GM19099 (cell line): ENCODE data around the gene C1RL.
A peak's percentile ranks its signal among the peaks of the same experiment; 100 is the strongest.

Experiments used
- POLR2A ChIP-seq: IDR thresholded peaks from 3 replicates; pipeline ENCODE4 v1.6.1; 2011; ENCODE audit warnings: low read depth; ENCODE audit not compliant: insufficient read length; ENCODE audit errors: extremely low read depth

The C1RL gene

DNA sequence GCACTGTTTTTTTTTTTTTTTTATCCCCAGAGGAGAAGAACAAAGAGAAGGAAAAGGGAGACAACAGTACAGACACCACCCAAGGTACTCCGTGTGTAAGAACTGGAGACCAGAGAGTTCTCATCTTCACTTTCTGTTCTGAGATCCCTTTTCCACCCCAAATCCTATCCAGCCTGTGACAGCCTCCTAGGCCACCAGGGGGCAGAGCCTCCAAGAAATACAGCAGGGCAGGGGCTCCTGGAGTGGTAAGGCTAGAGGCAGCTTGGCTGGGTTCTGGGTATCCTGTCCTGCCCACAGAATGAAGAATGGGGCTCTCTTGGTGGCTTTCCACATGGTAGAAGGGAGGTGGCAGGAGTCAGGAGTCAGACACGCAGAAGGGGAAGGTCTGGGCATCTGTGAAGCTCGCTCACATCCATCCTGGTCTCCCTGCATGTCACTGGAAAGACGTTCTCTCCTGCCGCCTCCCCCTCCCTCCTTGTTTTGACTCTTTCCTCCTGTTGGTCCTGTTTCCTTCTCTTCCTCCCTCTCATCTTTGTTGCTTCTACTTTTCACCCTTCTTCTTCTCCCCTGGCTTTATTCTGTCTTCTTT, 33.1 kb upstream of the C1RL start:
- TF ChIP-seq POLR2A = no peak

DNA sequence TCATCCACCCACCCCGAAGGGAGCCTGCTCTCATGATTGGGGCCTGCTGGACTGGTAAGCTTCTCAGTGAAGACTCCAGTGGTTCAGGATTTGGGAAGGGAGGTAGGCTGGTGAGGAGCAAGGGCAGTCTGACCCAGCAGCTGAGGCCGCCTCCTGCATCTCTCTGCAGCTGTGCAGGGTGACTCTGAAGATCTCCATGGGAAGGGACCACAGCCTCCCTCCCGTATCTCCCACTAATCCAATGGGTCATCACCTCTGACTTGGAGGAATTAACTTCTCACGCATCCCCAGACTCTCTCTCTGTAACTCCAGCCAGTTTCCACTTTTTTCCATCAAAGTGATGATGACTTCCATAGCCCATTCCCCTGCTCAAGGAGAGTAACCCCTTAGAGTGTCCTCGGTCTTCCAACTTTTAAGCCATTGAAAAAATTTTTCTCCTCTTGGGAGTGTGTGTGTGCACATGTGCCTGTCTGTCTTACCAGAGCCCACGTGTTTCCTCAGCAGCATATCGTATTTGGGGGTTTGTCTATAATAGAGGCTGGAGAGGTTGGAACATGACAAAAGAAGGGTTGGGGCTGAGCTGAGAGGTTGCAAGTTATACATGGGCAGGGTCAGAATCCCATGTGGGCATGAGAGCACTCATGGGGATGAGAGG, 32.5 kb upstream of the C1RL start:
- TF ChIP-seq POLR2A = no peak

DNA sequence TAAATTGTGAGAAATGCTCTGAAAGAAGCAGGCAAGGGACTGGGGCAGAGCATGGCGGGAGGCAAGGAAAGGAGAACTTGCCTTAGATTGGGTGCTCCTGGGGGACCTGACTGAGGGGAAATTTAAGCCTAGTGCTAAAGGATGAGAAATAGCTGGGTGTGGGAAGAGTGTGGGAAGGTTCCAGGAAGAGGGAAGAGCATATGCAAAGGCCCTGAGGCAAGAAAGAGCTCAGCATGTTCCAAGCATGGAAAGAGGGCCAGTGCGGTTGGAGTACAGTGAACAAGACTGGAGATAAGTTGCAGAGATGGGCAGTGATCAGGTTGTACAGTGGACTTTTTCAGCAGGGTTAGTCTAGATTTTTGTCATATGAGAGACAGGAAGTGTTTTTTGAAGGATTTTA, 30.2 kb upstream of the C1RL start:
- TF ChIP-seq POLR2A = no peak

DNA sequence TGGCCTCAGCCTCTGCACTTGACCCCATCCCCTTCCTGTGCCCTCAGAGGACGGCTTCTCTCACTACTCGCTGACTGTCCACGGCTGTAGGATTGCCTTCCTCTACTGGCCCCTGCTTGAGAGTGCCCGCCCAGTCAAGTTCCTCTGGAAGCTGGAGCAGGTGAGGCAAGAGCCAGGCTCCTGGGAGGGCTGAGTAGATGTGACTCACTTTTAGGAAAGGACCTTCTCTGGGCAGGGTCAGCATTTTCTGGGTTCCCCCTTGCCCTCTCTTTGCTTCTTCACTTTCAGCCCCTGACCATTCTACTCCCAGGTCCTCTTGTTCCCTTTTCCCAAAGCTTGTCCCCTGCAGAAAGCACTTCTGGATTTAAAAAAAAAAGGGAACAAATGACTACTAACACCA, 28.9 kb upstream of the C1RL start:
- TF ChIP-seq POLR2A = no peak

DNA sequence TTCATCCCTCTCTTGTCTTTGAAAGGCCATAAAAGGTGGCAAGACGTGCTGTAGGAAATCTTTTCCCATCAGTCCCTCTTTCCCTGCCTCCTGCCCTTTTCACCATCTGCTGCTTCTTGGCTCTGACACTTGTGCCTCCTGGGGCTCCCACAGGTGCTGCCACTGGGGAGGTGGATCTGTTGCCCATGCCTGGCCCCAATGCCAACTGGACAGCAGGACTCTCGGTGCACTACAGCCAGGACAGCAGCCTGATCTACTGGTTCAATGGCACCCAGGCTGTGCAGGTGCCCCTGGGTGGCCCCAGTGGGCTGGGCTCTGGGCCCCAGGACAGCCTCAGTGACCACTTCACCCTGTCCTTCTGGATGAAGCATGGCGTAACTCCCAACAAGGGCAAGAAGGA, 27.7 kb upstream of the C1RL start:
- TF ChIP-seq POLR2A = no peak

DNA sequence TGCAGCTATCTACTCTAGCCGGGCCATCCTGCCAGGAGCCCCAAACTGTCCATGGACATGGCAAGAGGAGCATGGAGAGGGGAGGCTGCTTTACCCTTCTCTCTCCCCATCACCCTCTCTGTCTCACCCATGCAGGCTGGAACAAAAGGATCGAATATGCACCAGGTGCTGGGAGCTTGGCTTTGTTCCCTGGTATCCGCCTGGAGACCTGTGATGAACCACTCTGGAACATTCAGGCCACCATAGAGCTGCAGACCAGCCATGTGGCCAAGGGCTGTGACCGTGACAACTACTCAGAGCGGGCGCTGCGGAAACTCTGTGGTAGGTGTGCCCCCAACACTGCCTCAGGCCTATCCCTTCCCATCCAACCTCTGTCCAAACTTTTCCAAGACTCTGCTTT, 27.1 kb upstream of the C1RL start:
- no peak for TF ChIP-seq POLR2A

DNA sequence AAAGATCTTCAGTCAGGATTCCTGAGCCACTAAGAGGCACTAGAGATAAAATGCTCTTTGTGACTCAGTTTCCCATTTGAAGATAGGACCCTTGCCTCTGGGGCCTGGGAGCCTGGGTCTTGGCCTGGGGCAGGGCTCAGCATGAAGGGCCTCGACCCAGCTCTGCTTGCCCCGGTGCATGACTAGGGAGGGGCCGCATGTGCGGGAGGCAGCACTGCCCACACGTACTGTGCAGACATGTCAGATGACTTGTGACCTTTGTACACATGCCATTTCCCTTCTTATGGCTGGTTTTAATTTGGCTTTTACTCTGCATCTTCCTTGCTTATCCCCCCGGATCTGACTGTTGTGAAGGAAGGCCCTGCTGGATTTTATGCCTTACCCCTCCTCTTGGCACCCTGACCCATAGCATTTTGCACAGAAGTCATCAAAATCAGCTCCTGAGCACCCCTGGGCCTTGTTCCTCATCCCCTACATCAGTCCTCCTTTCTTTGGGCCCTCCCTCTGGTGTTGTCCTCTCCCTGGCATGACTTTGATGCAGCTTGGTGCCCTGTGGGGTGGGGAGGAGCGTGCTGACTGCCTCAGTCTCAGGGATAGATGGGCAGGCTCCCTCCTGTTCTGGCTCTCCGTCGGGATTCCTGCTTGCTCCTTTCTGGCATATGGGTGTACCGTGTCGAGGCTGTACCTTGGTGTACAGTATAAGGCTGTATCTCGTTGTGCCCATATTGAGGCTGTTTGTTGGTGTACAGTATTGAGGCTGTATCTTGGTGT, 25.6 kb upstream of the C1RL start:
- no peak for TF ChIP-seq POLR2A

DNA sequence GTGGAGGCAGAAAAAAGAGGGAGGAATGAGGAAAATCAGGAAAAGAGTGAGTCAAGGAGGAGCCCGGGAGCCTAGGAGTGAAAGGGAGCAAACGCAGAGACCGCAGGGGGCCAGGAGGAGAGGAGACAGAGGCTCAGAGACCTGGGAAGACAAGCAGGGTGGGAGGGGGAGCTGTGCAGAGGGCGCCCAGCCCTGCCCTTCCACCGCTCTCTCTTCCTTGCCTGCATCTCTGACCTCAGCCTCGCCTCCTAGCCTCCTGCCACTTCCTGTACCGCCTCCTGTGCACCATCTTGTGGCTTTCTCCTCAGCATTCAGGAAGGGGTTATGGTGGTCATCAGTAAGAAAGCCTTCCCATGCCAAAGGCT, 22.5 kb upstream of the C1RL start:
- TF ChIP-seq POLR2A = peak; percentile 32

DNA sequence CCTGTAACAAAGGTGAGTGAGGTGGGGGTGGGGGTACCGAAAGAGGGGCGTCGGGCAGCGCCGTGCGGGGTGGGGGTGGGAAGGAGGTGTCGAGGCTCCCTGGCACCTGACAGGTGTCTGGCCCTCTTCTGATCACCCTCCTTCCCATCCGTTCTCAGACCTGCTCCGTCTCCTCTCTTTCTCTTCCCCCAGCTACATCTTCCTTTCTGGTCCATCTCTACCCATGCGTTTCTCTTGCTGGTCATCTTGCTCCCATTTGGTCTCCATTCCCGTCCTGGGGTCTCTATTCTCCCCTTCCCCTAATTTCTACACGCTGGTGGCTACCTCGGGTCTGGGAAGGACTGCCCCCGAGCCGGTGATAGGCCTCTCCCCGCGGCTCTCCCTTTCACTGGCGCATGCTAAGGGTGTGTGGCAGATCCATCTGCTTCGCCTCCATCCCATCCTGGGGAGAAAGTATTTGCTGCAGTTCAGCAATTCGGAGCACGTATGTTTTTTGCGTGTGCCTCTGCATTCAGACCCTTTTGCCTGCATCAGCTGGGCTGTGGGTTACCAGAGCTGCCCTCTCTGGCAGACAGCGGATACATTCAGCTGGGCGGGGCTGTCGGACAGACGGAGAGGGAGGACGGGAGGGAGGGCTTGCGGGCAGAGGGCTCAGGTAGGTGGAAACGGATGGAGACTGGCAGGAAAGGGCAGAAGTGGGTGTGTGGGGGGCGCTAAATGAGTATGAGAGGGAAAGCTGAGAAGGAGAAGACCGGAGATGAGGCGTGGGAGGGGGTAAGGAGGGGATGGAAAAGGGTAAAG, 21.9 kb upstream of the C1RL start:
- TF ChIP-seq POLR2A = no peak

DNA sequence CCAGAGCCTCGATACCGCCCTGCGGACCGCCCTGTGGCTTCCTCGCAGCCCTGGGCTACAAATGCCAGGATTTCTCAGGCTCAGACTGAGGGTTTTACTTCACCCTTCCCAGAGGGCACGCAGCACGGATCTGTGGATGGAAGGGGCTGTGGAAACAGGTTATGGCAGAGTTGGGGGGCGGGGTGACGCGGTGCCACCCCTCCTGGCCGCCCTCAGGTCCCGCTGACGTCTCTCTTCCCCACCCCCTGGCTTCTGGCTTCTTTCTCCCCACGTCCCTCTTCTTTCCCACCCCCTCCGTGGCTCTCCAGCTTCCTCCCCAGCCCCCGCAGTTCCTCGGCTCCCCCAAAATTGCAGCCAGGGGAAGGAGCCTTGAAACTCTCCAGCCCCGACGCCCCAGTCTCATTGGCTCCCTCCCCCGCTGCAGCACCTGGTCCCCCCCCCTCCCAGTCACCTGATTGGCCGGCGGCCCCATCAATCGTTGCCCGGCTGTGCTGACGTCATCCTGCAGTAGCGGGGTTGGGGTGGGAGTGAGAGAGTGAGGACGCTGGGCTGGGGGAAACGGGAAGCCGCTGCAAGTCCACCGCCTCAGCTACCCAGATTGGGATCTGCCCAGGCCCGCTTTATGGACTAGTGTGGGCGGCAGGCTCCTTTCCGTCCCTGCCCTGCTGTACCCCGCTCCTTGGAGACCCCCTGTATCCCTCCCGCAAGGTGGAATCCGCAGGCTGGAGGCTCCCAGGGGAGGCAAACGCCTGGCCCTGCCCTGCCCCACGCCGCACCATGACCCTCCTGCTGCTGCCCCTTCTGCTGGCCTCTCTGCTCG, 21.1 kb upstream of the C1RL start, which contains the start of gene CLSTN3:
Gene CLSTN3 (plus strand): TSS at position 500 of the 820 bp plus-strand sequence. CDS start 278 bp downstream, at position 778.
- TF ChIP-seq POLR2A = peak; percentile 21

DNA sequence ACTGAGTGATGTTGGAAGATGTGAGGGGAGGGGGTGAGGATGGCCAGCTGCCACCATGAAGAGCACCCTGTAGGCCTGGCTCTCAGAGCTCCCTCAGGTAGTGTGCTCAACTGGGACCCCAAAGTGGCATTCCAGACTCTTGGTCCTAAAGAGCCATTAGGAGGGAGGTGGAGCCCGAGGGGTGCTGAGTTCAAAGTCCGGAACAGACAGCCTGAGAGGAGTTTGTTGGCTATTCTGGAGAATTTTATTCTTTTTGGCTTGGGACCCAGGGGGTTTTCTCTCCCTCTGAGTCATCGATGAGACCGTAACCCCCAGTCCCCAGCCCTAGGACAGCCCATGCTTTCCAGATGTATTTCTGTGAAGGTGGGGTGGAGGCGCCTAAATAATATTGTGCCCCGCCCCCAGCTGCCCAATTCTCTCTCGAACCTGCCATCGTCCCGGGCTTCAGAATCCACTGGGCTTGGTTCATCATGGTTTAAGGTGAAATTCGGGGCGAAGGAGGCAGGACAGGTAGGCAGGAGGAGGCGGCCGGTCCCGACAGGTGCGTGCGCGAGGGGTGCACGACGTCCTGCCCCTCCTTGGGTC, 20.4 kb upstream of the C1RL start:
- TF ChIP-seq POLR2A = peak; percentile 8

DNA sequence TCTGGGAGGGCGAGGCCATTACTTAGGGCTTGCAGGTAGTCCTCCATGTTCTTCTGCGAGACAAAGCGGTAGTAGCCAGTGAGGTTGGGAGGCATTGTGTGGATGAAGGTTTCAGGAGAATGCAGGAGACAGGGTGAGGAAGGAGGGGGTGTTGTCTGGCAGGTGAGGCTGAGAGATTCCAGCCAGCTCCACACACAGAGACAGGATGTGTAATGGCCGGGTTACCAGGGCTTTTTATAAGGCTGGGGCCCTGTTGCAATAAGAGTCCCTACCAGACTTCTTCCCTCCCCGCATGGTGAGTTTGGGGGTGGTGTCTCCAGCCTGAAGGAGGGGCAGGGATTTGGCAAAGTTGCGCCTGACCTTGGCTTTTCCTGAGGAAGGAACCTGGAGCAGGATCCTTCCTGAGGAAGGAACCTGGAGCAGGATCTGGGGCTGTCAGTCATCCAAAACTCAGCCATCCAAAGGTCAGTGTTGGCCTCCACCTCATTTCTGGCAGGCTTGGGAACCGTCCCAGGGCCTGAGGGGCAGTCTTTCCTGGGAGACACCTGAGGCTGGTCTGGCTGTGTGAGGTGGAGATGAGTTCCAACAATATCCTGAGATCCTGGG, 19.8 kb upstream of the C1RL start, which contains the start of gene RBP5:
Gene RBP5 (minus strand): TSS at position 209 of the 606 bp plus-strand sequence. CDS start 114 bp downstream, at position 95.
- no peak for TF ChIP-seq POLR2A

DNA sequence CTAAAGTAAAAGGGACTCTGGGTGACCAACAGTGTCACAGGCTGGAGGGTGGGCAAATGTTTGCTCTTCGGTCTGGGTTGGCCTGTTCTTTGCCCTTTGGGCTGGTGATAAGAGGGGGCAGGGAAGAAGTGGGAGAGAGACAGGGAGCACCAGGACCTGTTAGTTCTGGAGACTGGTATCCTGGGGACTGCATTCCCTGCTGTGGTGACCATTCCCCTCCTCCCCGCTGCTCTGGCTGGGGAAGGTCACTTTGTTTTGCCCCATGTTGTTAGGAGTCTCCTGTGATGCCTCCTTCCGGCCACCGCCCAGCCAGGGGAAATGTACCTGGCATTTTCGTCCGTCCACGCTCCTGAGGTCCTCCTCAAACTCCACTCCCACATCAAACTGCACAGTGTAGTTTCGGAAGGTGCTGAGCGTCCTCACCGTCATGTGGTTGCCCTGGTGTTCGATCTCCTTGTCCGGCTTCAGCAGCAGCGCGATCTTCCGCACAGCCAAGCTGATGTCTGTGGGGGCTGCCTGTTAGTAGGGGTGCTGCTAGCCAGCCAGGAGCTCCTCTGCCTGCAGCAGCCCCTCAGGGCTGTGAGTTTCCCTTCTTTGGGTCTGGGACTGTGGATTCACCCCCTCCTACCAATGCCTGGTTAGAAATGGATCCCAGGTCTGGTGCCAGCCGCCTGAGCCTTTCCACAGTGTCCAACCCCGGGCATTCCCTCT, 19.1 kb upstream of the C1RL start:
- no peak for TF ChIP-seq POLR2A

DNA sequence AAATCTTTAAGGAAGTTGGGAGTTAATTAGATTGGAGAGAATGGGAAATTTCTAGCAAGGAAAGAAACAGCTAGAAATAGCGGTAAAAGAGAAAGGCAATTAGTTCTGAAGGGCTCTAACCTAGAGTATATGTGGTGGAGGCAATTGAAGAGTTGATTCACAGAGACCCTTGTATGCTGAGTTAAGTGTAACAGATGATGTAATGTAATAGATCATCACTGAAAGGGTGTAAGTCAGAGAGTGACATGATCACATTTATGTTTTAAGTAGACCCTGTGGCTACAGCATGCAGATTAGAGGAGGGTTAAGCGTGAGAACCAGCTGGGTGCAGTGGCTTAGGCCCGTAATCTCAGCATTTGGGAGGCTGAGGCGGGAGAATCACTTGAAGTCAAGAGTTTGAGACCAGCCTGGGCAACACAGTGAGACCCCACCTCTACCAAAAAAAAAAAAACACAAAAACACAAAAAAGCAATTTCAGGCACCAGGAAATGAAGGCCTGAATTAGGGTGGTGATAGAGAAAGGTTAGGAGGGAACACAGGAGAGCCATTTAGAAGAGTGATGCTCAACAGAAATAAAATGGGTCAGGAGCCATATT, 16.7 kb upstream of the C1RL start:
- TF ChIP-seq POLR2A = no peak
